Daoy (cell line): ENCODE data around the gene FGFR4. TPM values are rescaled to one million over a fixed set of nuclear protein-coding genes. Genes with fewer than 3 reads are reported as not detected.

Experiments used
- DNase-seq: peaks from one replicate; pipeline ENCODE4 v3.0.0-alpha.2; 2015; ENCODE audit warnings: low read depth
- total RNA-seq: library from RNA; depleted of rRNA; stranded (reverse); fragments of >200 nt; shearing (Covaris generic); gene quantifications from 2 replicates; pipeline ENCODE4 v1.2.3, GENCODE V29; 2014; rRNA removed

FGFR4 gene
- total RNA-seq, 1 experiment from 2014 or later: 0.97 TPM

- DNase-seq: no peak
Observed at GRCh38 chr5:177132136-177133095, 45.7 kb downstream of the FGFR4 start.

DNA sequence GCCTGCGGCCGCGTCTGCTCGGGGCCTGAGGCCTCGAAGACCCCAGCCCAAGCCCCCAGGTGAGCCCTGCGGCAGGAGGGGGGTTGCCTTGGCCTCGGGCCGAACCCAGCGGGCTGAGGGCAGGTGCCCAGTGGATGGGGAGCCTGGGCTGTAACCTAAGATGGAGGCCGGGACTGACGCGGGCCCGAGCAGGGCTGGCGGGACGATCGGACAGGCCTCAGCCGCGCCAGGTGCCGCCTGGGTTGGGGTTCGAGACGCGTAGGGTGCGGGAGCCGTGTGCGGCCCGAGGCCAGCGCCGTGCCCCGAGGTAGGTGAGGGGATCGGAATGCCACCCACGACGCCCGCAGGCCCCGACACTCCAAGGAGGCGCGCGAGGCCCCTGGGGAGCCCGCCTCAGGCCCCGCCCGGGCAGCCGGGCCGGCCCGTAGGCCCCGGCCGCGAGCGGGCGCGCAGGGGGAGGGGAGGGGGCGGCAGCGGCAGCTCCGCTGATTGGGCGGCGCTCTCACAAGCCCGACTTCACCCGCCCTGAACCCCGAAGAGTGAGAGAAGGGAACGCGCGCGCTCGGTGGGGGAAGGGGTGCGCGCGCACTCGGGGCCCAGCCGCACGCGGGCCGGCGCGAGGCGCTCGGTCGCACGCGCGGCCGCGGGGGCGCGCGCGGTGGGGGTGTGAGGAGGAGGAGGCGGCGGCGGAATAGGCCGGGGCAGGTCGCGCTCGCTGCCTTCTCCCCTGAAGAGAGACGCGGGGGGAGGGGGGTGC lies 46.6 kb downstream of the FGFR4 start, which contains the start of gene NSD1:
NSD1 (plus strand) TSS at position 678 of the 757 bp plus-strand sequence. CDS start 1,331 bp downstream, outside the sequence.
- DNase-seq: peak; percentile 84

DNA sequence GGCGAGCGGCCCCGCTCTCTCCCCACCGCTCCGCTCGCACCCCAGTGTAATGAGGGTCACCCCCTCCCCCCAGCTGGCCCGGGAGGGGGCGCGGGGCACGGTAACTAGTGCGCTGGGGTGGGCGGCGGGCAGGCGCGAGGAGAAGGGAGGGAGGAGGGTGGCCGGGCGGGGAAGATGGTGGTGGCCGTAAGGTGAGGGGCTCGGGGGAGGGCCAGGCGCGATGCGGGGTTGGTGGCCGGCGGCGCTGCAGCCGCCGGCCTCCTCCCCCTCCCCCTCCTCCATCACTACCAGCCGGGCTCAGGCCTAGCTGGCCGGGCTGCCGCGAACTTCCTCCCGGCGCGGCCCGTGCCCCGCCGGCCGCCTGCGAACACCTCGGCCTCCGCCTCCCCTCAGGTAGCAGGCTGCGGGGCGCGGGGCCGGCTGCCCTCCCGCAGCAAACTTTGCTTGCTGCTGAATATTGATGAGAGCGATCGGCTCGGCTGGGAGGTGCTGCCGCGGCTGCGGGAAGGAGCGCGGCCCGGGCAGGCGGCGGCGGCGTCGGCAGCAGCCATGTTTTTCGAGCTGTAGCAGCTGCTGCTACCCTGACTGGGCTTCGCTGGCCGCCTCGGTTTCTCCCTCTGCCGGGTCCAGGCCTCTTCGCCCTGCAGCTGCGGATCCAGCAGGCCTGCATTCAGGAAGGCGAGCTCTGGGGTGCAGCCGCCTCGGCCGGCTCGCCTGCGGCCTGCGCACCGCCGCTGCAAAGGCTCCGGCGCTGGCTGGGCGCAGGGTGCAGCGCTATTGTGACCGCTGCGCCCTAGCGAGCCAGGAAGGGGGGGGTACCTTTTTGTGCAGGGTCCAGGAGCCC lies 47.4 kb downstream of the FGFR4 start:
- DNase-seq: peak; percentile 55

DNA sequence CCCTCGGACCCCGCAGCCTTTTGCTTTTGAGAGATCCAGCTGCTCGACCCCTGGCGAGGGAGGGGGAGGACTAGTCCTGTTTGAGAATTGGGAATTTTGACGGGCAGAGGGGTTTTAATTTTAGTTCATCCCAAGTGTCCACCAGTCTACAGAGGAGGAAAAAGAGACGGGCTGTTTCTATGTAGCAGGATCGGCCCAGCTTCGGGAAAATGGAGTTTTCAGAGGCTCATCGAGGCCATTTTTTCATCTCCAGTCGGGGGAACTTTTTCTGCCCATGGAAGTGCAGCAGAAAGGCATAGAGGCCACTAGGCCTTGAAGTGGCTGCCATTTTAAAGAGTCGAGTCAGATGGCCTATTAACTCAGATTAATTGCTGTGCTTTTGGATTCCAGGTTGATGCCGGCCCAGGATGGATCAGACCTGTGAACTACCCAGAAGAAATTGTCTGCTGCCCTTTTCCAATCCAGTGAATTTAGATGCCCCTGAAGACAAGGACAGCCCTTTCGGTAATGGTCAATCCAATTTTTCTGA lies 48.0 kb downstream of the FGFR4 start:
- no peak for DNase-seq

GRCh38 chr5:177140312-177140711 lies 53.6 kb downstream of the FGFR4 start:
- DNase-seq: no peak

DNA sequence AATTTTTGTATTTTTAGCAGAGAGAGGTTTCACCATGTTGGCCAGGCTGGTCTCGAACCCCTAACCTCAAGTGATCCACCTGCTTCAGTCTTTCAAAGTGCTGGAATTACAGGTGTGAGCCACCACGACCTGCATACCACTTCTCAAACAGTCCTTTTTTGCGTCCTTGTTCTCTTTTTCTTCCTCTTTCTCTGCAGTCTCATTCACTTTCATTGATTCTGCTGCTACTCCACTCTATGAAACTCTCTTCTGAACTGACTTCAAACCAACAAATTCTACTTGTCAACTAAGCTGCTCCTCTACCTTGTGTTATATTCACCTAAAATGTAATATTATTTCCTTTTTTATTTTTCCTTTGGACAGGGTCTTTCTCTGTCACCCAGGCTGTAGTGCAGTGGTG lies 54.8 kb downstream of the FGFR4 start:
- no peak for DNase-seq

GRCh38 chr5:177142098-177142611 lies 55.4 kb downstream of the FGFR4 start:
- DNase-seq: no peak

DNA sequence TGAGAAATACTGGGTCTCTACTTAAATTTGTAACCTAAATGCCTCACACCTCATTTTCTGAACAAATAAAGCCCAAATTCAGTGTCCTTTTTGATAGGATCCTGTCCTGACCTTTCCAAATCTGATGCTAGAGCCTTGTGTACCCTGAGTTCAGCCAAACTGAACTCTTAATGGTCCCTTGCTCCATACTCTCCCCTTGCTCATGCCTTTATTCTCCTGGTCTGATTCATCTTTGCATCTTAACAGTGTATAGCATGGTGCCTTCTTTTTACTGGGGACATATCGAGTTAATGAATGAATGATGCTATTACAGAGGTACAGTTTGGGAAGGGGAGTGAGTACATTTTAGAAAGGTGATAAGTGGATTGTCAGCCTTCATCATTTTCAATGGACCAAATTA lies 56.1 kb downstream of the FGFR4 start:
- no peak for DNase-seq

DNA sequence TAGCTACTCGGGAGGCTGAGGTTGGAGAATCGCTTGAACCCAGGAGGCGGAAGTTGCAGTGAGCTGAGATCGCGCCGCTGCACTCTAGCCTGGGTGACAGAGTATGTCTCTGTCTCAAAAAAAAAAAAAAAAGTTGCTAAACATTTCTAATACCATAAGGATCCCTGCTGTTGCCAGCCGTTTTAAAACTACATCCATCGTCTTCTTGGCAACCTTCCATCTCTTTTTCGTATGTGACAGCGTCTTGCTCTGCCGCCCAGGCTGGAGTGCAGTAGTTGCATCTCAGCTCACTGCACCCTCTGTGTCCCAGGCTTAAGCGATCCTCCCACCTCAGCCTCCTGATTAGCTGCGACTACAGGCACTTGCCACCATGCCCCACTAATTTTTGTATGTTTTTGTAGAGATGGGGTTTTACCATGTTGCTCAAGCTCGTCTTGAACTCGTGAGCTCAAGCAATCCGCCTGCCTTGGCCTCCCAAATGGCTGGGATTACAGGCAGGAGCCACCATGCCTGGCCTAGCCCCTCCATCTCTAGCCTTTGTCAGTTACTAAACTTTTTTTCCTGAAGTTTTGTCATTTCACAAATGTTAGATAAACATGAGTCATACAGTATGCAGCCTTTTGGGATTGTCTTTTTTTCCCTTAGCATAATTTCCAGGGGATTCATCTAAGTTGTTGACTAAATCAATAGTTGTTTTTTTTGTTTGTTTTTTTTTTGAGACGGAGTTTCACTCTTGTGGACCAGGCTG lies 60.4 kb downstream of the FGFR4 start:
- DNase-seq: no peak

Other genes starting within 250 kb of the FGFR4 start
- not detected in 2 replicates for gene HK3, start 187.6 kb upstream of the FGFR4 start, total RNA-seq
- gene UIMC1, start 80.1 kb upstream of the FGFR4 start, total RNA-seq: 34.5 and 39.7 TPM in 2 replicates
- gene ZNF346, start 64.2 kb upstream of the FGFR4 start, total RNA-seq: 15.6 and 19.1 TPM in 2 replicates
- 25.4 and 45.7 TPM in 2 replicates for gene NSD1, start 46.9 kb downstream of the FGFR4 start, total RNA-seq
- gene RAB24, start 216.8 kb downstream of the FGFR4 start, total RNA-seq: 16.6 and 18.8 TPM in 2 replicates
- gene PRELID1, start 216.9 kb downstream of the FGFR4 start, total RNA-seq: 434 and 468 TPM in 2 replicates
- 16.7 and 23.4 TPM in 2 replicates for gene MXD3, start 225.0 kb downstream of the FGFR4 start, total RNA-seq